ENCODE data around the gene C2orf42.
"Not testable (repeated sequence)": the region's sequence is repeated elsewhere in the genome, so short reads cannot be mapped to it uniquely, and the experiment has no call there.

Gene C2orf42

GRCh38 chr2:70190418-70191243 lies at the start of gene C2orf42:
Gene C2orf42 (minus strand): TSS chr2:70191019. CDS start chr2:70181985, 9,034 bp downstream.
- DNase-seq (ENCODE audit: low spot score): peak; percentile 96

- DNase-seq (ENCODE audit: low spot score): no peak
These were observed 49.8 kb upstream of the C2orf42 start for GRCh38 chr2:70240599-70240998.

- no peak for DNase-seq (ENCODE audit: low spot score)
These were observed 43.1 kb upstream of the C2orf42 start for GRCh38 chr2:70233926-70234325.

- DNase-seq (ENCODE audit: low spot score): no peak
These were observed 36.0 kb upstream of the C2orf42 start for GRCh38 chr2:70226781-70227180.

- not testable (repeated sequence) for DNase-seq (ENCODE audit: low spot score)
These were observed 32.5 kb upstream of the C2orf42 start for GRCh38 chr2:70223305-70223704.

GRCh38 chr2:70214953-70215549 lies 24.2 kb upstream of the C2orf42 start:
- DNase-seq (ENCODE audit: low spot score): no peak

- DNase-seq (ENCODE audit: low spot score): no peak
These were observed 23.5 kb upstream of the C2orf42 start for GRCh38 chr2:70214365-70214764.

GRCh38 chr2:70212298-70212932 lies 21.6 kb upstream of the C2orf42 start:
- no peak for DNase-seq (ENCODE audit: low spot score)

- no peak for DNase-seq (ENCODE audit: low spot score)
These were observed 20.8 kb upstream of the C2orf42 start for GRCh38 chr2:70211595-70211994.

- no peak for DNase-seq (ENCODE audit: low spot score)
These were observed 13.6 kb upstream of the C2orf42 start for GRCh38 chr2:70204452-70204851.

- DNase-seq (ENCODE audit: low spot score): no peak
These were observed 12.3 kb upstream of the C2orf42 start for GRCh38 chr2:70203086-70203485.

- no peak for DNase-seq (ENCODE audit: low spot score)
These were observed 11.5 kb upstream of the C2orf42 start for GRCh38 chr2:70202236-70202806.

GRCh38 chr2:70201831-70202230 lies 11.0 kb upstream of the C2orf42 start:
- no peak for DNase-seq (ENCODE audit: low spot score)

- no peak for DNase-seq (ENCODE audit: low spot score)
These were observed 10.5 kb upstream of the C2orf42 start for GRCh38 chr2:70201225-70201768.

GRCh38 chr2:70199320-70199864 lies 8.6 kb upstream of the C2orf42 start:
- no peak for DNase-seq (ENCODE audit: low spot score)

GRCh38 chr2:70192516-70192915 lies 1.7 kb upstream of the C2orf42 start:
- DNase-seq (ENCODE audit: low spot score): peak; percentile 57

- no peak for DNase-seq (ENCODE audit: low spot score)
These were observed 471 bp upstream of the C2orf42 start for GRCh38 chr2:70191244-70191735.

GRCh38 chr2:70188460-70188859 lies 2.4 kb downstream of the C2orf42 start:
- DNase-seq (ENCODE audit: low spot score): peak; percentile 42

GRCh38 chr2:70187170-70187569 lies 3.6 kb downstream of the C2orf42 start:
- not testable (repeated sequence) for DNase-seq (ENCODE audit: low spot score)

- no peak for DNase-seq (ENCODE audit: low spot score)
These were observed 8.1 kb downstream of the C2orf42 start for GRCh38 chr2:70182689-70183088.

GRCh38 chr2:70181363-70181956 lies 9.4 kb downstream of the C2orf42 start:
- DNase-seq (ENCODE audit: low spot score): no peak

- DNase-seq (ENCODE audit: low spot score): no peak
These were observed 17.3 kb downstream of the C2orf42 start for GRCh38 chr2:70173520-70173919.
